Tibial nerve (tissue), 4 donors: ENCODE results near the gene TNNI3K. TPM values are rescaled to one million over a fixed set of nuclear protein-coding genes. Genes with fewer than 3 reads are reported as not detected.

Source experiments
- DNase-seq, 2 donors: peaks; one replicate each; pipeline ENCODE4 v3.0.0-alpha.2; 2019; ENCODE audit warnings: low spot score in 2 of 2
- H3K27ac ChIP-seq, 4 donors: fragments of 200-600 bp; sonication (generic) in 3 of 4; one replicate each; pipeline ENCODE4 v1.5.1; 2017 to 2019; ENCODE audit warnings: mild to moderate bottlenecking in 1 of 4
- H3K27me3 ChIP-seq, 2 donors: fragments of 200-600 bp; sonication (generic) in 1 of 2; one replicate each; pipeline versions ENCODE4 v1.5.1 to v1.6.0; 2017 to 2019
- H3K36me3 ChIP-seq, 3 donors: fragments of 200-600 bp; sonication (generic); one replicate each; pipeline ENCODE4 v1.5.1; 2018 to 2019
- H3K4me1 ChIP-seq, 4 donors: fragments of 200-600 bp; sonication (generic) in 3 of 4; one replicate each; pipeline ENCODE4 v1.5.1; 2017 to 2019
- H3K4me3 ChIP-seq, 4 donors: fragments of 200-600 bp; sonication (generic) in 3 of 4; one replicate each; pipeline ENCODE4 v1.5.1; 2017 to 2019; ENCODE audit warnings: mild to moderate bottlenecking in 1 of 4, moderate library complexity in 1 of 4
- H3K9me3 ChIP-seq, 4 donors: fragments of 200-600 bp; sonication (generic) in 3 of 4; one replicate each; pipeline ENCODE4 v1.5.1; 2017 to 2019
- CTCF ChIP-seq, 5 experiments: fragments of 200-600 bp in 3 of 5; fragments of 450-650 bp in 2 of 5; sonication (generic) in 3 of 5; IDR thresholded peaks; one replicate each; pipeline ENCODE4 v1.5.1; 2016 to 2019; ENCODE audit warnings: antibody characterized with exemption in 5 of 5, mild to moderate bottlenecking in 3 of 5, moderate library complexity in 2 of 5
- EP300 ChIP-seq, 2 donors: sonication (generic); formaldehyde crosslinking; IDR thresholded peaks; one replicate each; pipeline ENCODE4 v1.6.1; 2017; ENCODE audit warnings: antibody characterized with exemption in 2 of 2, mild to moderate bottlenecking in 1 of 2
- POLR2A ChIP-seq, 2 donors: fragments of 450-650 bp; IDR thresholded peaks; one replicate each; pipeline ENCODE4 v1.6.1; 2017; ENCODE audit warnings: antibody characterized with exemption in 2 of 2, mild to moderate bottlenecking in 2 of 2, moderate library complexity in 2 of 2
- WGBS, 2 donors: methylation state at CpG; one replicate each; pipeline ENCODE4 v1.1.5; 2018; 5-methylcytosine and 5-hydroxymethylcytosine counted together
- total RNA-seq, 4 donors: library from RNA; depleted of rRNA; stranded (reverse); fragments of >200 nt; gene quantifications; one replicate each; pipeline ENCODE4 v1.1.0, GENCODE V29; 2016

TNNI3K gene
- total RNA-seq, 4 donors from 2014 or later: 2.2 to 4.6 (median 4.0) TPM

- H3K9me3 ChIP-seq: no peaks in the 10 kb centered on the region
- H3K4me1 ChIP-seq: no peaks in the 10 kb centered on the region
- H3K27me3 ChIP-seq: no peaks in the 10 kb centered on the region
- no peaks in the 10 kb centered on the region for H3K36me3 ChIP-seq
- 45 to 47% methylated on average over 3 of the region's 3 CpGs for WGBS, 2 donors
- H3K27ac ChIP-seq: no peak overlapping the region
- no peak for TF ChIP-seq CTCF (IDR thresholded peaks at IDR 0.05)
- no peak for TF ChIP-seq POLR2A (IDR thresholded peaks at IDR 0.05)
- TF ChIP-seq EP300 (IDR thresholded peaks at IDR 0.05): no peak
- no peak for DNase-seq
- no peak overlapping the region for H3K4me3 ChIP-seq
These were observed 30.8 kb downstream of the TNNI3K start for GRCh38 chr1:74266001-74266400.

- peaks cover 0 to 9% (median 0%) of the 10 kb centered on the region in 3 donors for H3K36me3 ChIP-seq
- TF ChIP-seq EP300 (IDR thresholded peaks at IDR 0.05): no peak
- TF ChIP-seq CTCF (IDR thresholded peaks at IDR 0.05): no peak
- TF ChIP-seq POLR2A (IDR thresholded peaks at IDR 0.05): no peak
- DNase-seq: no peak
- WGBS, 2 donors: 82 to 95% methylated on average over 2 of the region's 2 CpGs
- H3K27ac ChIP-seq: no peak overlapping the region
- no peaks in the 10 kb centered on the region for H3K27me3 ChIP-seq
- H3K9me3 ChIP-seq: no peaks in the 10 kb centered on the region
- no peak overlapping the region for H3K4me3 ChIP-seq
- H3K4me1 ChIP-seq: no peaks in the 10 kb centered on the region
These were observed 36.3 kb downstream of the TNNI3K start for GRCh38 chr1:74271503-74271902.

- TF ChIP-seq CTCF (IDR thresholded peaks at IDR 0.05) (no peak), EP300 (IDR thresholded peaks at IDR 0.05) (no peak), POLR2A (IDR thresholded peaks at IDR 0.05) (no peak)
- no peaks in the 10 kb centered on the region for H3K4me1 ChIP-seq
- no peaks in the 10 kb centered on the region for H3K27me3 ChIP-seq
- no peak overlapping the region for H3K27ac ChIP-seq
- H3K9me3 ChIP-seq: no peaks in the 10 kb centered on the region
- H3K4me3 ChIP-seq: no peak overlapping the region
- no peak for DNase-seq
- 93 to 94% methylated on average over 6 of the region's 6 CpGs for WGBS, 2 donors
- peaks cover 0 to 15% (median 0%) of the 10 kb centered on the region in 3 donors for H3K36me3 ChIP-seq
These were observed 45.6 kb downstream of the TNNI3K start for GRCh38 chr1:74280642-74281396.

GRCh38 chr1:74286414-74286813 is 51.2 kb downstream of the TNNI3K start:
- H3K4me1 ChIP-seq: no peaks in the 10 kb centered on the region
- WGBS, 2 donors: 90 to 100% methylated on average over 2 of the region's 2 CpGs
- H3K36me3 ChIP-seq: peaks cover 0 to 15% (median 0%) of the 10 kb centered on the region in 3 donors
- TF ChIP-seq CTCF (IDR thresholded peaks at IDR 0.05): no peak
- TF ChIP-seq EP300 (IDR thresholded peaks at IDR 0.05): no peak
- TF ChIP-seq POLR2A (IDR thresholded peaks at IDR 0.05): no peak
- DNase-seq: no peak
- no peak overlapping the region for H3K27ac ChIP-seq
- peaks cover 0 to 8% (median 0%) of the 10 kb centered on the region in 4 donors for H3K9me3 ChIP-seq
- no peaks in the 10 kb centered on the region for H3K27me3 ChIP-seq
- H3K4me3 ChIP-seq: no peak overlapping the region

GRCh38 chr1:74314438-74314837 is 79.3 kb downstream of the TNNI3K start:
- no peak for TF ChIP-seq CTCF (IDR thresholded peaks at IDR 0.05)
- TF ChIP-seq POLR2A (IDR thresholded peaks at IDR 0.05): no peak
- TF ChIP-seq EP300 (IDR thresholded peaks at IDR 0.05): no peak
- no peak for DNase-seq
- Histone ChIP-seq H3K9me3 (no peaks in the 10 kb centered on the region), H3K4me3 (no peak overlapping the region), H3K27ac (no peak overlapping the region), H3K4me1 (no peaks in the 10 kb centered on the region), H3K36me3 (no peaks in the 10 kb centered on the region), H3K27me3 (no peaks in the 10 kb centered on the region)
